Hepatocyte (in vitro differentiated cells): Measurements from ENCODE around the gene CENPI.

Source experiments
- CTCF ChIP-seq: fragments of 200-600 bp; sonication (generic); IDR thresholded peaks from 2 replicates; pipeline ENCODE4 v1.5.1; 2016; ENCODE audit warnings: antibody characterized with exemption, mild to moderate bottlenecking; ENCODE audit not compliant: poor library complexity
- EZH2 ChIP-seq: fragments of 200-600 bp; sonication (generic); IDR thresholded peaks from 2 replicates; pipeline ENCODE4 v1.6.1; 2016; ENCODE audit warnings: antibody characterized with exemption, mild to moderate bottlenecking, borderline replicate concordance

- TF ChIP-seq EZH2 (no peak), CTCF (no peak)
Observed at GRCh38 chrX:101071582-101071981, 26.4 kb upstream of the CENPI start.
